SH-SY5Y (cell line): ENCODE data around the gene UTY.

ENCODE experiments used
- GATA2 ChIP-seq: IDR thresholded peaks from 2 replicates; pipeline ENCODE4 v1.6.1; 2011; ENCODE audit warnings: mild to moderate bottlenecking, low read depth, low read length
- GATA3 ChIP-seq: IDR thresholded peaks from 2 replicates; pipeline ENCODE4 v1.6.1; 2011; ENCODE audit warnings: low read depth, mild to moderate bottlenecking, low read length, moderate library complexity

UTY gene

GRCh38 chrY:13479828-13480227 is at the start of gene UTY:
Gene UTY, minus strand, starts transcription at chrY:13480033. Its CDS starts 368 bp downstream, at chrY:13479665.
- TF ChIP-seq GATA3 (no peak), GATA2 (no peak)

GRCh38 chrY:13520474-13520873 is 40.6 kb upstream of the UTY start:
- TF ChIP-seq GATA3 (no peak), GATA2 (no peak)

GRCh38 chrY:13501215-13501614 is 21.4 kb upstream of the UTY start:
- TF ChIP-seq GATA3 (no peak), GATA2 (no peak)

- no peak for TF ChIP-seq GATA2
- no peak for TF ChIP-seq GATA3
These were observed 13.9 kb upstream of the UTY start for GRCh38 chrY:13493737-13494136.

- TF ChIP-seq GATA2, result no peak
- no peak for TF ChIP-seq GATA3
These were observed 12.6 kb upstream of the UTY start for GRCh38 chrY:13492408-13492807.

GRCh38 chrY:13488738-13489137 is 8.9 kb upstream of the UTY start:
- no peak for TF ChIP-seq GATA2
- no peak for TF ChIP-seq GATA3

- no peak for TF ChIP-seq GATA3
- TF ChIP-seq GATA2, result no peak
These were observed 617 bp downstream of the UTY start for GRCh38 chrY:13479121-13479711.

GRCh38 chrY:13478126-13478785 is 1.6 kb downstream of the UTY start:
- no peak for TF ChIP-seq GATA2
- no peak for TF ChIP-seq GATA3

GRCh38 chrY:13474997-13475396 is 4.8 kb downstream of the UTY start:
- TF ChIP-seq GATA2 (no peak), GATA3 (no peak)

GRCh38 chrY:13451572-13451971 is 28.3 kb downstream of the UTY start:
- TF ChIP-seq GATA3 (no peak), GATA2 (no peak)

- TF ChIP-seq GATA3, result no peak
- no peak for TF ChIP-seq GATA2
These were observed 29.2 kb downstream of the UTY start for GRCh38 chrY:13450596-13451130.

GRCh38 chrY:13445566-13445965 is 34.3 kb downstream of the UTY start:
- TF ChIP-seq GATA3, result no peak
- no peak for TF ChIP-seq GATA2

- TF ChIP-seq GATA2, result no peak
- TF ChIP-seq GATA3, result no peak
These were observed 36.7 kb downstream of the UTY start for GRCh38 chrY:13443146-13443545.

- TF ChIP-seq GATA2 (no peak), GATA3 (no peak)
These were observed 39.0 kb downstream of the UTY start for GRCh38 chrY:13440811-13441210.
